Heart left ventricle (tissue), 16 donors: ENCODE results near the gene LFNG. TPM values are rescaled to one million over a fixed set of nuclear protein-coding genes. Genes with fewer than 3 reads are reported as not detected.

Experiments used
- ATAC-seq, 4 donors: fragments of 200-7000 bp; cut with Tn5 transposase; one replicate each; pipeline ENCODE4 v1.9.1; 2020 to 2022; ENCODE audit warnings: moderate library complexity in 4 of 4, mild to moderate bottlenecking in 3 of 4, moderate number of reproducible peaks in 1 of 4
- DNase-seq, 5 donors: peaks; one replicate each; pipeline ENCODE4 v3.0.0-alpha.2; 2020
- H3K27ac ChIP-seq, 12 donors: fragments of 200-600 bp; sonication (generic) in 4 of 12; one replicate each; pipeline versions ENCODE4 v1.5.0 to v1.8.0; 2016 to 2022; ENCODE audit warnings: mild to moderate bottlenecking in 2 of 12
- H3K27me3 ChIP-seq, 9 donors: fragments of 200-600 bp; sonication (generic) in 2 of 9; one replicate each; pipeline versions ENCODE4 v1.5.1 to v1.8.0; 2016 to 2022; ENCODE audit warnings: mild to moderate bottlenecking in 3 of 9
- H3K36me3 ChIP-seq, 9 donors: fragments of 200-600 bp; sonication (generic) in 2 of 9; one replicate each; pipeline versions ENCODE4 v1.5.0 to v1.8.0; 2018 to 2022; ENCODE audit warnings: mild to moderate bottlenecking in 2 of 9
- H3K4me1 ChIP-seq, 12 donors: fragments of 200-600 bp; sonication (generic) in 4 of 12; one replicate each; pipeline versions ENCODE4 v1.5.0 to v1.8.0; 2016 to 2022; ENCODE audit warnings: mild to moderate bottlenecking in 3 of 12
- H3K4me3 ChIP-seq, 12 donors: fragments of 200-600 bp; sonication (generic) in 4 of 12; one replicate each; pipeline versions ENCODE4 v1.5.0 to v1.8.0; 2017 to 2022; ENCODE audit warnings: mild to moderate bottlenecking in 9 of 12, moderate library complexity in 4 of 12
- H3K9me3 ChIP-seq, 12 donors: fragments of 200-600 bp; sonication (generic) in 4 of 12; one replicate each; pipeline versions ENCODE4 v1.5.0 to v1.8.0; 2016 to 2022; ENCODE audit warnings: mild to moderate bottlenecking in 1 of 12
- POLR2A ChIP-seq, 2 donors: fragments of 450-650 bp; IDR thresholded peaks; one replicate each; pipeline ENCODE4 v1.6.1; 2017; ENCODE audit warnings: antibody characterized with exemption in 2 of 2, mild to moderate bottlenecking in 2 of 2, moderate library complexity in 2 of 2
- WGBS, 4 donors: extraction: QIAGEN DNeasy Blood & Tissue Kit in 2 of 4; methylation state at CpG; one replicate each; pipeline versions ENCODE4 v1.1.5 to v1.1.7; 2013 to 2018; 5-methylcytosine and 5-hydroxymethylcytosine counted together
- intact Hi-C, 10 donors: fragments of 100-400 bp; cut with DNase I; formaldehyde crosslinking; loops; one replicate each; pipeline versions ENCODE4 v1.11.1 to v1.14.2; 2022
- polyA plus RNA-seq, 2 donors: library from polyadenylated mRNA; stranded (reverse); fragments of 200-250 nt; gene quantifications; one replicate each; pipeline ENCODE4 v1.2.3, GENCODE V29; 2013
- total RNA-seq, 9 donors: library from RNA; depleted of rRNA in 2 of 9; stranded (reverse); fragments of >200 nt in 2 of 9; fragmentation: NEBNext Ultra II Directional in 3 of 9; extraction: Animal tissue kit (Norgen Biotek cat#: 25700) in 3 of 9; gene quantifications; one replicate each; pipeline versions ENCODE4 v1.1.0 to v1.2.4, GENCODE V29; 2016 to 2023
- TF ChIP-seq, protein P1 (sequence below), 12 donors: fragments of 200-600 bp; sonication (generic) in 4 of 12; IDR thresholded peaks; one replicate each; pipeline versions ENCODE4 v1.5.0 to v1.8.0; 2018 to 2022; ENCODE audit warnings: antibody characterized with exemption in 12 of 12, mild to moderate bottlenecking in 5 of 12
- donor health status: ischemic (EF 13 %, LVEDD 7.1; RV severe dilation, severe dysfunction).
- donor health status: healthy with polysubstance abuse.
- donor health status: DM: no; HTN: yes; CAD: no.
- donor health status: DM: no; HTN: no; CAD: no.
- donor health status: ischemic (EF 25% LVEDD 6.9; RV normal size, moderate dysfunction).
- donor health status: ischemic (EF 25% LVEDD 5.7; RV mildly dilated, moderate dysfunction).
- donor health status: healthy.
- donor health status: DM: yes; HTN: yes; CAD: no.
- donor health status: ischemic (EF 35%, LVEDD 5.7; RV mildly dilated, moderate dysfunction).
- donor health status: nonischemic (EF 11% LVEDD 7.7; RV severe dilation, severe dysfunction).
- donor health status: DM: yes; HTN: yes; CAD: no.
- donor health status: PGD.
- donor health status: ischemic (EF 29% LVEDD 5.4; RV normal size, mild dysfunction).
- donor health status: nonischemic (EF 23%, LVEDD 6.1; RV moderate dilation, normal function).

The LFNG gene
- total and polyA plus RNA-seq, 11 donors = 3.1 to 22.8 (median 7.6) TPM

DNA sequence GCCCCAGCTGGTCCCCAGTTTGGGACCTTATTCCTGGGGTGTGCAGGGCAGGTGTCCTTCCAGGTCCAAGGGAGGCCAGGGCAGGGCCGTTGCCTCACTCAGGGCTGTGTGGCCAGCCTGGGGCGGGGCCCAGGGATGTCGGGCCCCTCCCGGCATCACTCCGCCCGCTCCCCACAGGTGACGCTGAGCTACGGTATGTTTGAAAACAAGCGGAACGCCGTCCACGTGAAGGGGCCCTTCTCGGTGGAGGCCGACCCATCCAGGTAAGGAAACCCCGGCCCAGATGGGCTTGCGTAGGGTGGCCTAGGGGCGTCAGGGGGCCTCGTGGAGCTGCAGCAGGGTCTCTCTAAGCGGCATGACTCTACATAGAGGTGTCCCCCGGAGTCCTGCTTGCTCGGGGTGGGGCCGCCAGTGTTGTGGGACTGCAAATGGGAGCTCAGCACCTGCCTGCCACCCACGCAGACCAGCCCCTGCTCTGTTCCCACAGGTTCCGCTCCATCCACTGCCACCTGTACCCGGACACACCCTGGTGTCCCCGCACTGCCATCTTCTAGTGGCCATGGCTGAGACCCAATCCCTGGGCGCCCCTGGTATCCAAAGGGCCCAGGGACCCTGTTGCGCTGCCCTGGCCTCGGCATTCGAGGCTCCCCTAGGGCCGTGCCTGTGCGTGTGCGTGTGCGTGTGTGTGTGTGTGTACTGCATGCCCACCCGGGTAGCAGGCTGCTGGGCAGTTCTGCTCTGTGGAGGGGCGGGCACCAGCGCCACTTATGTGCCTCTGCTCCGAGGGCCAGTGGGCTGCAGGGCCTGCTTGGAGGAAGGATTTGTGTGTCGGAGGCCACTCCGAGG is 7.3 kb downstream of the LFNG start:
- Histone ChIP-seq H3K27me3 (peaks cover 0 to 22% (median 0%) of the 10 kb centered on the region in 9 donors), H3K27ac (peak overlapping the region in 1 of 12 donors; percentile 96), H3K36me3 (peaks cover 0 to 43% (median 33%) of the 10 kb centered on the region in 9 donors), H3K4me1 (peaks cover 0 to 96% (median 60%) of the 10 kb centered on the region in 12 donors), H3K4me3 (no peak overlapping the region), H3K9me3 (no peaks in the 10 kb centered on the region)
- WGBS, 4 donors = 88 to 91% (median 90%) methylated on average over 28 to 40 of the region's 40 CpGs
- DNase-seq = peak in 3 of 5 donors; percentile 20 to 60 (median 26)
- TF ChIP-seq, protein P1, sequence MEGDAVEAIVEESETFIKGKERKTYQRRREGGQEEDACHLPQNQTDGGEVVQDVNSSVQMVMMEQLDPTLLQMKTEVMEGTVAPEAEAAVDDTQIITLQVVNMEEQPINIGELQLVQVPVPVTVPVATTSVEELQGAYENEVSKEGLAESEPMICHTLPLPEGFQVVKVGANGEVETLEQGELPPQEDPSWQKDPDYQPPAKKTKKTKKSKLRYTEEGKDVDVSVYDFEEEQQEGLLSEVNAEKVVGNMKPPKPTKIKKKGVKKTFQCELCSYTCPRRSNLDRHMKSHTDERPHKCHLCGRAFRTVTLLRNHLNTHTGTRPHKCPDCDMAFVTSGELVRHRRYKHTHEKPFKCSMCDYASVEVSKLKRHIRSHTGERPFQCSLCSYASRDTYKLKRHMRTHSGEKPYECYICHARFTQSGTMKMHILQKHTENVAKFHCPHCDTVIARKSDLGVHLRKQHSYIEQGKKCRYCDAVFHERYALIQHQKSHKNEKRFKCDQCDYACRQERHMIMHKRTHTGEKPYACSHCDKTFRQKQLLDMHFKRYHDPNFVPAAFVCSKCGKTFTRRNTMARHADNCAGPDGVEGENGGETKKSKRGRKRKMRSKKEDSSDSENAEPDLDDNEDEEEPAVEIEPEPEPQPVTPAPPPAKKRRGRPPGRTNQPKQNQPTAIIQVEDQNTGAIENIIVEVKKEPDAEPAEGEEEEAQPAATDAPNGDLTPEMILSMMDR (IDR thresholded peaks at IDR 0.05) = no peak
- TF ChIP-seq POLR2A (IDR thresholded peaks at IDR 0.05) = no peak
- intact Hi-C loops = no loop called here
- ATAC-seq = no peak

DNA sequence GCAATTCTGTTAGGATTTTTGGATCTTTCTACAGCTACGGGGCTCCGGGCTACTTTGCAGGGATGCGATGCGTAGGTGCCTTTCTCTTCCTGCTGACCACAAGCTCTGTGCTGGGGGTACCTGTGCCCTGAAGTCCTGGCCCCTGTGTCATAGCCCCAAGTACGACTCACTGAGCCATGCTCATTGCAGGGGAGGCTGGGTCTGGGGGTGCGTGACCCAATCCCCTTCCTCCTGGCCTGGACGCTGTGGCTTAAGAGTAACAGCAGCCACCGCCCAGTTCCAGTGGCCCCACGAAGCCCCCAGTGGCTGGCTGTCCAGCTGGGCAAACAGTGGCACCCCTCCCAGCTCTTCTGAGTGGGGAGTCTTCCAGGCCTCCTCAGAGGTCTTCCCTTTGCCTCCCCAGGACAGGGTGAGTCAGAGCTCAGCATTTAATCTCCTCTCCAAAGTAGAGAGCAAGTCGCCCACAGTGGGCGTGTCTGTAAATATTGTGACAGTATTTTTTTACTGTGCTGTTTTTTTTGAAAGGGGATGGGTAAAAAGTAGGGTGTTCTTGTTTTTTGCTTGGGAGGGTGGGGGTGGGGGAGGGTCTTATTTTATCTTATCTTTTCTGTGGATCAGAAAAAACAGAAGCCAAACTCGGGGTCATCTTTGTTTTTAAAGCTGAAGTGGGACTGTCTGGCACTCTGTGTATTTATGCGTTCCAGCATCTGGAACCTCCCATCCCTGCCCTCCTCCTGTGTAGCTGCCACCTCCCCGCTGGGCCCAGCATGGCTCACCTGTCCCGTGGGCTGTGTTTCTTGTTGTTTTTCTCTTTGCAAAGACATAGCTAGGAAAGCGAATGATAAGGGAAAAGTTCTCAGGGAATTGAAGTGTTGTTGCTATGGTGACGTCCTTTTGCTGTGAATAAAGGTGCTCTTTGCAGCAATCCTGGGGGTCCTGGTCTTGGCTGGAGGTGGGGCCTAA is 8.2 kb downstream of the LFNG start:
- intact Hi-C loops = no loop called here
- TF ChIP-seq, protein P1 (IDR thresholded peaks at IDR 0.05) = no peak
- TF ChIP-seq POLR2A (IDR thresholded peaks at IDR 0.05) = no peak
- Histone ChIP-seq H3K9me3 (no peaks in the 10 kb centered on the region), H3K27me3 (peaks cover 0 to 14% (median 0%) of the 10 kb centered on the region in 9 donors), H3K4me3 (peak overlapping the region in 1 of 12 donors; percentile 42), H3K4me1 (peaks cover 0 to 87% (median 52%) of the 10 kb centered on the region in 12 donors), H3K36me3 (peaks cover 0 to 43% (median 33%) of the 10 kb centered on the region in 9 donors), H3K27ac (peak overlapping the region in 2 of 12 donors; percentile 5 to 96)
- ATAC-seq (no peak), DNase-seq (peak in 3 of 5 donors; percentile 51 to 65 (median 59))
- 79 to 84% (median 81%) methylated on average over 14 to 17 of the region's 17 CpGs for WGBS, 4 donors

DNA sequence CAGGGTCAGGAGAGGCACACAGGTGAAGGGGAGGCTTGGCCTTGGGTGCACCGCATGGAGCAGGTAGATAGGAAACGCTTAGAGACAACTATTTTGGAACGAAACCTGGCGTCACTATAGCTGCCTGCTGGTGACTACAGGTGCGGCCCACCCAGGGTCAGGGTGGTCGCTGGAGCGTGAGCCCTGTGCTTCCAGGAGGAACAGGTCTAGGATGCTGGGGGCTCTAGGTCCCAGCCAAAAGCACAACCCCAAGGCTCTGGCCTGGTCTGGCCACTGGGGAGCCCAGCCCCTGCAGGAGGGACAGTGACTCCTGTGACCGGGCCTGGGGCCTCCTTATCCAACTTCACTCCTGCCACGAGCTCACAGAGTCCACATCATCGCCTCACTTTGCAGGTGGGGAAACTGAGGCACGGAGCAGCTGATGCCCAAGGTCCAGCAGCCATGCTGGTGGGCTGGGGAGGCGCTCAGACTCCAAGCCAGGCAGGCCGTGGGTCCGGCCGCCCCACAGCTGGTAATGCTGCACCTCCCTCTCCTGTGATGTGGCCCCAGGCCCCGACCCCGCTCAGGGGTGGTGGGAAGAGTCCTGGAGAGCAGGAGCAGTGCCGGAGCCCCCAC is 9.0 kb downstream of the LFNG start:
- ATAC-seq = no peak
- H3K27me3 ChIP-seq = peaks cover 0 to 7% (median 0%) of the 10 kb centered on the region in 9 donors

More for the DNA sequence above, 9.0 kb downstream of the LFNG start:
- H3K36me3 ChIP-seq = peaks cover 0 to 43% (median 33%) of the 10 kb centered on the region in 9 donors
- peak in 3 of 5 donors; percentile 27 to 74 (median 34) for DNase-seq
- intact Hi-C loops = no loop called here
- no peaks in the 10 kb centered on the region for H3K9me3 ChIP-seq
- TF ChIP-seq, protein P1 (IDR thresholded peaks at IDR 0.05) = no peak
- TF ChIP-seq POLR2A (IDR thresholded peaks at IDR 0.05) = no peak
- 83 to 86% (median 84%) methylated on average over 17 to 18 of the region's 18 CpGs for WGBS, 4 donors
- peak overlapping the region in 1 of 12 donors; percentile 42 for H3K4me3 ChIP-seq
- peaks cover 0 to 79% (median 44%) of the 10 kb centered on the region in 12 donors for H3K4me1 ChIP-seq
- H3K27ac ChIP-seq = peak overlapping the region in 6 of 12 donors; percentile 5 to 96 (median 30)
